Spleen (tissue), 7 donors: ENCODE measurements around the gene WDR81.

Experiments used
- POLR2AphosphoS5 ChIP-seq, 3 donors: sonication (generic); formaldehyde crosslinking; IDR thresholded peaks; one replicate each; pipeline ENCODE4 v1.5.1; 2017; ENCODE audit warnings: antibody characterized with exemption in 3 of 3
- TF ChIP-seq, protein P1 (sequence below), 11 experiments: fragments of 200-600 bp in 7 of 11; fragments of 450-650 bp in 4 of 11; sonication (generic) in 4 of 11; IDR thresholded peaks in 8 of 11; conservative IDR thresholded peaks in 3 of 11; 1 replicate in 7 of 11; 2 replicates in 4 of 11; pipeline versions ENCODE4 v1.4.0 to v1.8.0; 2016 to 2021; ENCODE audit warnings: antibody characterized with exemption in 11 of 11, inconsistent platforms in 4 of 11, mild to moderate bottlenecking in 1 of 11
- donor health status: DM: no; HTN: no; CAD: no; lungs with moderate emphysema.
- donor health status: DM: no; HTN: no; CAD: no.
- donor health status: DM: no; HTN: no; CAD: no.

DNA sequence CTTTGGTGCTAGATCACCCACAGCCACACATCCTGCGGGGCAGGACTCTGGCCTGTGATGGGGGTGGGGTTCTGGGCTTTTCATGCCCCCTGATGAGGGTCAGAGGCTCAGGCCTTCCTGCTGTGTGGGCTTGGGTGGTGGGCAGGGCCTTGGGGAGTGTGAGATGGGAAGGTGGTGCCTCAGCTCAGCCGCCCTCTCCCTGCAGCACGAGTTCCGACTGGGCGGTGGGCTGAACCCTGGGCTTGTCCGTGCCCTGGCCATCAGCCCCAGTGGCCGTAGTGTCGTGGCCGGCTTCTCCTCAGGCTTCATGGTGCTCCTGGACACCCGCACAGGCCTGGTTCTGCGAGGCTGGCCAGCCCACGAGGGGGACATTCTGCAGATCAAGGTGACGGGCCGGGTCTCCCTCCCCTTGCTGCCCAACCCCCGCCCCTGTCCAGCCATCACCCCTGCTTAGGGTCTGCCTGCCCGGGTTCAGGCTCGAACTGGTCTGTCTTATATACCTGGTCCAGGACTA is 11.4 kb downstream of the WDR81 start:
- TF ChIP-seq POLR2AphosphoS5 (IDR thresholded peaks at IDR 0.05) = no peak
- TF ChIP-seq, protein P1, sequence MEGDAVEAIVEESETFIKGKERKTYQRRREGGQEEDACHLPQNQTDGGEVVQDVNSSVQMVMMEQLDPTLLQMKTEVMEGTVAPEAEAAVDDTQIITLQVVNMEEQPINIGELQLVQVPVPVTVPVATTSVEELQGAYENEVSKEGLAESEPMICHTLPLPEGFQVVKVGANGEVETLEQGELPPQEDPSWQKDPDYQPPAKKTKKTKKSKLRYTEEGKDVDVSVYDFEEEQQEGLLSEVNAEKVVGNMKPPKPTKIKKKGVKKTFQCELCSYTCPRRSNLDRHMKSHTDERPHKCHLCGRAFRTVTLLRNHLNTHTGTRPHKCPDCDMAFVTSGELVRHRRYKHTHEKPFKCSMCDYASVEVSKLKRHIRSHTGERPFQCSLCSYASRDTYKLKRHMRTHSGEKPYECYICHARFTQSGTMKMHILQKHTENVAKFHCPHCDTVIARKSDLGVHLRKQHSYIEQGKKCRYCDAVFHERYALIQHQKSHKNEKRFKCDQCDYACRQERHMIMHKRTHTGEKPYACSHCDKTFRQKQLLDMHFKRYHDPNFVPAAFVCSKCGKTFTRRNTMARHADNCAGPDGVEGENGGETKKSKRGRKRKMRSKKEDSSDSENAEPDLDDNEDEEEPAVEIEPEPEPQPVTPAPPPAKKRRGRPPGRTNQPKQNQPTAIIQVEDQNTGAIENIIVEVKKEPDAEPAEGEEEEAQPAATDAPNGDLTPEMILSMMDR (IDR thresholded peaks at IDR 0.05 in 8 of 11, conservative IDR thresholded peaks at IDR 0.05 in 3 of 11) = no peak
